Cardiac ventricle fibroblast (primary cell): ENCODE results near the gene AKAP3. TPM values are rescaled to one million over a fixed set of nuclear protein-coding genes. Genes with fewer than 3 reads are reported as not detected.

Experiments used
- total RNA-seq: library from RNA; depleted of rRNA; stranded (reverse); fragments of >200 nt; gene quantifications from 2 replicates; pipeline ENCODE4 v1.2.3, GENCODE V29; 2015

AKAP3 gene
- 0.68 and 2.1 TPM in 2 replicates for total RNA-seq

DNA sequence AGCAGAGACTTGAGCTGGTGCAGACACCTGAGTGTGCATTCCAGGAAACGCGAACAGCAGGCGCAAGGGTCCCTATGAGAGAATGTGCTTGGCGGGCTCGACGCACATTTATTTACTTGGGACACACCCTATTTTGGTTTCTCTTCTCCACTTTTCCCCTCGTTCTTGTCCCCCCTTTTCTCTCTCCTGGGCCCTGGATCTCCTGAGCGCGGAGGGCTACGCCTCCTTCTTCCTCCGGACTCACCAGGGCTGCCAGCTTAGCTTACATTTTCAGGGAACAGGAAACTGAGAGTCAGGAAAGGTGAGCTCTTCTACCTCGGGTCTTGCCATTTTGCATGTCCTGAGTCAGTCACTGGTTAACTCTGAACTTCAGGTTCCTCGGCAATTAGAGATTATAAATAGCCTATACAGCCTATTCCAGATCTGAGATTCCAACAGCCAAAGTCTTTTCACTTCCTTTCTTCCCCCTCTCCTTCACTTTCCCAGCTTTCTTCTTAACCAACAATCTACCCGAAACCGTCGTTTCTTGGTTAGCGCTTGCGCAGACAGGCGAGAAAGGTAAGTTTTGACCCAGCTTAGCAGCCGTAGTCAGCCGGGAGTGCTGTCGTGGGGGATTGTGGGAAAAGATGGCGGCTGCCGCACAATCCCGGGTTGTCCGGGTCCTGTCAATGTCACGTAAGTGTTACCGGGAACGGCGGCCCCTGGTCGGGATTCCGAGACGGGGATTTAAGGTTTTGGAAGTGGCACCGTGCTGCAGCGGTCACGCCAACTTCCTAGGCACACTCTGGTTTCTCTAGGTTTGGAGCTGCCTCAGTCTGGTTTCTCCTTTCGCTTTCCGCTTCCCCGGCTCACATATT is at the start of gene AKAP3, which contains the start of gene NDUFA9:
Gene AKAP3, minus strand, starts transcription at position 551 of the 857 bp plus-strand sequence. CDS start 10,855 bp downstream, outside the sequence.
Gene NDUFA9, plus strand, starts transcription at position 614 of the 857 bp plus-strand sequence. Its CDS starts 13 bp downstream, at position 627.

Other genes with a start within 250 kb of the AKAP3 start
- not detected in 2 replicates for gene FGF6, start 203.2 kb downstream of the AKAP3 start, total RNA-seq
- 1.7 and 2.3 TPM in 2 replicates for gene RAD51AP1, start 110.2 kb downstream of the AKAP3 start, total RNA-seq
- 19.7 and 35.8 TPM in 2 replicates for gene DYRK4, start 86.8 kb downstream of the AKAP3 start, total RNA-seq
- gene NDUFA9, start 63 bp upstream of the AKAP3 start, total RNA-seq = 16.9 and 33.4 TPM in 2 replicates
- not detected in 2 replicates for gene GALNT8, start 71.3 kb upstream of the AKAP3 start, total RNA-seq